Right atrium auricular region (tissue), 2 donors: ENCODE measurements around the gene CREB5. TPM values are rescaled to one million over a fixed set of nuclear protein-coding genes. Genes with fewer than 3 reads are reported as not detected.
A peak's percentile ranks its signal among the peaks of the same experiment; 100 is the strongest.
"Not testable (repeated sequence)": the region's sequence is repeated elsewhere in the genome, so short reads cannot be mapped to it uniquely, and the experiment has no call there.

Experiments
- DNase-seq: peaks from one replicate; pipeline ENCODE4 v3.0.0-alpha.2; 2019; ENCODE audit warnings: low spot score
- H3K27ac ChIP-seq, 2 donors: fragments of 200-600 bp; sonication (generic); 1 replicate in 1 of 2; 2 replicates in 1 of 2; pipeline ENCODE4 v1.5.1; 2016 to 2019
- H3K27me3 ChIP-seq, 2 donors: fragments of 200-600 bp; sonication (generic); one replicate each; pipeline versions ENCODE4 v1.5.1 to v1.6.0; 2017 to 2019
- H3K36me3 ChIP-seq: fragments of 200-600 bp; sonication (generic); one replicate; pipeline ENCODE4 v1.5.1; 2016
- H3K4me1 ChIP-seq, 2 donors: fragments of 200-600 bp; sonication (generic); one replicate each; pipeline versions ENCODE4 v1.5.1 to v1.6.0; 2017 to 2019
- H3K4me3 ChIP-seq, 2 donors: fragments of 200-600 bp; sonication (generic); 1 replicate in 1 of 2; 2 replicates in 1 of 2; pipeline ENCODE4 v1.5.1; 2017 to 2019; ENCODE audit warnings: mild to moderate bottlenecking in 1 of 2, moderate library complexity in 1 of 2
- H3K9me3 ChIP-seq, 2 donors: fragments of 200-600 bp; sonication (generic); one replicate each; pipeline ENCODE4 v1.5.1; 2019
- total RNA-seq, 2 donors: library from RNA; depleted of rRNA; stranded (reverse); fragments of >200 nt; gene quantifications; one replicate each; pipeline ENCODE4 v1.1.0, GENCODE V29; 2016
- TF ChIP-seq, protein P1 (sequence below), 2 donors: fragments of 200-600 bp; sonication (generic); IDR thresholded peaks; one replicate each; pipeline ENCODE4 v1.5.1; 2019; ENCODE audit warnings: antibody characterized with exemption in 2 of 2

Gene CREB5
- total RNA-seq, 2 donors from 2014 or later = 10.5 to 20.8 TPM

DNA sequence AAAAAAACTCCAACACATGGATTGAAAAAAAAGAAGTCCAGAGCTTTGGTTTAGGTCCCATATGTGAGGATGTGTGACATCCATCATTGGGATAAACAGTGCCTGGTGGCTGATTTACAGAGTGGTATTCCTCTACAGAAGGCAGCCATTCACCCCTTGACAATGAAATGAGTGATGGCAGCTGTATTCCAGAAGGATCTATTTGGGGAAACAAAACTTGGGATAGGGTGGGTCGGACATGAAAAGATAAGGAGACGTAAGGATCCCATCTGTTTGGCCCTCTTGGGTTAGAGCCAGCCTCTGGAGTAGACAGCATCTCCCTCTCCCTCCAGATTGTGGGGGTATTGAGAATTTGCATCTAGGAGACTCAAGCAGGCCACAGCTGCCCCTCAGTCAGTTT lies 15.2 kb upstream of the CREB5 start:
- DNase-seq = no peak
- no peak overlapping the region for H3K27ac ChIP-seq

DNA sequence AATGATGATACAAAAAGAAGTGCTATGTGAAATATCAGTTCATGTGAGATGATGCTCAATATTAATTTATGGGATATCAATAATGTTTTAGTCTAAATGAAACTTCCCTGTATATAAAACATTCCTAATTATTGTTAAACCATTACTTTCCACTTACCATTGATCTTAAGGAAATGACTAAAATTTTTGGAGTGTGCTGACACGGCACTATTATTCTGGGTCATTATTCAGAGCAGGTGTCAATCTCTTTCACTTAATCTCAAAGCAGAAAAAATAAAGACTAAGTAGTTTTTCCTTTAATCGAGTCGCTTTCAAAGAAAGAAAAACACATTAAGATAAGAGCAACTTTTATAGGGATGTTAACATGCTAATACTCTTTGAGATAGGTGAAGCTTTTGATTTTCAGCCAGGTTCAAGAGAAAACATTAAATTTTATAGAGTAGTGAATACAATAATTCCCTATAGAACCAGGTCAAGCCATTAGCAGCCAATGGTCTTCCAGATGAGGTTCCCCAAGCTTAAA lies 11.4 kb upstream of the CREB5 start:
- H3K4me3 ChIP-seq = no peak overlapping the region
- no peaks in the 10 kb centered on the region for H3K36me3 ChIP-seq
- H3K4me1 ChIP-seq = peaks cover 0 to under 1% of the 10 kb centered on the region in 2 donors
- TF ChIP-seq, protein P1, sequence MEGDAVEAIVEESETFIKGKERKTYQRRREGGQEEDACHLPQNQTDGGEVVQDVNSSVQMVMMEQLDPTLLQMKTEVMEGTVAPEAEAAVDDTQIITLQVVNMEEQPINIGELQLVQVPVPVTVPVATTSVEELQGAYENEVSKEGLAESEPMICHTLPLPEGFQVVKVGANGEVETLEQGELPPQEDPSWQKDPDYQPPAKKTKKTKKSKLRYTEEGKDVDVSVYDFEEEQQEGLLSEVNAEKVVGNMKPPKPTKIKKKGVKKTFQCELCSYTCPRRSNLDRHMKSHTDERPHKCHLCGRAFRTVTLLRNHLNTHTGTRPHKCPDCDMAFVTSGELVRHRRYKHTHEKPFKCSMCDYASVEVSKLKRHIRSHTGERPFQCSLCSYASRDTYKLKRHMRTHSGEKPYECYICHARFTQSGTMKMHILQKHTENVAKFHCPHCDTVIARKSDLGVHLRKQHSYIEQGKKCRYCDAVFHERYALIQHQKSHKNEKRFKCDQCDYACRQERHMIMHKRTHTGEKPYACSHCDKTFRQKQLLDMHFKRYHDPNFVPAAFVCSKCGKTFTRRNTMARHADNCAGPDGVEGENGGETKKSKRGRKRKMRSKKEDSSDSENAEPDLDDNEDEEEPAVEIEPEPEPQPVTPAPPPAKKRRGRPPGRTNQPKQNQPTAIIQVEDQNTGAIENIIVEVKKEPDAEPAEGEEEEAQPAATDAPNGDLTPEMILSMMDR (IDR thresholded peaks at IDR 0.05) = no peak
- H3K27me3 ChIP-seq = no peaks in the 10 kb centered on the region
- no peak for DNase-seq
- H3K9me3 ChIP-seq = no peaks in the 10 kb centered on the region
- H3K27ac ChIP-seq = no peak overlapping the region

More for the DNA sequence above, 15.2 kb upstream of the CREB5 start:
- H3K4me3 ChIP-seq = no peak overlapping the region
- no peaks in the 10 kb centered on the region for H3K27me3 ChIP-seq
- no peaks in the 10 kb centered on the region for H3K4me1 ChIP-seq
- no peaks in the 10 kb centered on the region for H3K9me3 ChIP-seq
- TF ChIP-seq, protein P1 (IDR thresholded peaks at IDR 0.05) = no peak
- H3K36me3 ChIP-seq = no peaks in the 10 kb centered on the region

DNA sequence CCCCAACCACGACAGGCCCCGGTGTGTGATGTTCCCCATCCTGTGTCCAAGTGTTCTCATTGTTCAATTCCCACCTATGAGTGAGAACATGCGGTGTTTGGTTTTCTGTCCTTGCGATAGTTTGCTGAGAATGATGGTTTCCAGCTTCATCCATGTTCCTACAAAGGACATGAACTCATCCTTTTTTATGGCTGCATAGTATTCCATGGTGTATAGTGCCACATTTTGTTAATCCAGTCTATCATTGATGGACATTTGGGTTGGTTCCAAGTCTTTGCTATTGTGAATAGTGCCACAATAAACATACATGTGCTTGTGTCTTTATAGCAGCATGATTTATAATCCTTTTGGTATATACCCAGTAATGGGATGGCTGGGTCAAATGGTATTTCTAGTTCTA lies 10.8 kb upstream of the CREB5 start:
- not testable (repeated sequence) for H3K9me3 ChIP-seq, DNase-seq, H3K27ac ChIP-seq, H3K4me3 ChIP-seq, H3K27me3 ChIP-seq, H3K36me3 ChIP-seq, H3K4me1 ChIP-seq

DNA sequence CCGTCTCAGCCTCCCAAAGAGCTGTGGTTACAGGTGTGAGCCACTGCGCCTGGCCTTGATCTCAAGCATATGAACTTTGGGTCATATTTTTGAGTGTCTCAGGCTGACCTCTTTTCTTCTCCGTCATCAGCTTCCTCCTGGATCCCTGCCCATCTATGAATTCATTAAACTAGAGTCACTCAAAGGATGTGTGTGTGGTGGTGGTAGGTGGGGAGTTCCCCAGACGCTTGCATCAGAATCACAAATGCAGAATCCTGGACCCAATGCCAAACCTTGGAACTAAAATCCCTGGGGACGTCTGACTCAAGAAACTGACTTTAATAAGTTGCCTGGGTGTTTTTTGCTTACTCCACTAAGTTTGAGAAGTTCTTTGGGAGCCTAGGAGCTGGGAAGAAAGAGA lies 6.7 kb upstream of the CREB5 start:
- H3K27ac ChIP-seq = peak overlapping the region; percentile 56 to 70
- DNase-seq = peak; percentile 90
- H3K27me3 ChIP-seq = no peaks in the 10 kb centered on the region
- H3K36me3 ChIP-seq = no peaks in the 10 kb centered on the region
- H3K4me1 ChIP-seq = peaks cover 0 to 30% of the 10 kb centered on the region in 2 donors
- no peak overlapping the region for H3K4me3 ChIP-seq
- H3K9me3 ChIP-seq = no peaks in the 10 kb centered on the region
- TF ChIP-seq, protein P1 (IDR thresholded peaks at IDR 0.05) = no peak

DNA sequence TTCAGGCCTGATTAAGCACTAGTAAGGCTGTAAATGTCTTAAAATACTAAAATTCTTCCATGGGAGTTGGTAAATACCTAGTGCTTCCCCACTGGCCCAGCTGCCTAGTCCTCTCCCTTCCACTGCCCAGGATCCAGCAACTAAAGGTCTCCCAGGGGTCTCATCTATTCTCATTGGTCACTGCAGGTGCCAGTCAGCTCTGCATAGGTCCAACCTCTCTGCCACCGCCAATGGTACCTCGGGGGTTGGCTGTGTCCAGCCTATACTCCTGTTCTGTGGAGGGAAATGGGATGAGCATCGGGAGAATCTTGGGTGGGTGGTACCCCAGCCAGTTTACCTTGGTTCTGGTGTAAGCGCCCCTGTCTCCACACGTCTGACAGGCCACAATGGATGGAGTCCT lies 6.1 kb upstream of the CREB5 start:
- peaks cover 0 to 32% of the 10 kb centered on the region in 2 donors for H3K4me1 ChIP-seq
- H3K9me3 ChIP-seq = no peaks in the 10 kb centered on the region
- no peaks in the 10 kb centered on the region for H3K27me3 ChIP-seq
- H3K36me3 ChIP-seq = no peaks in the 10 kb centered on the region
- peak overlapping the region; percentile 56 to 70 for H3K27ac ChIP-seq
- H3K4me3 ChIP-seq = no peak overlapping the region
- TF ChIP-seq, protein P1 (IDR thresholded peaks at IDR 0.05) = no peak
- DNase-seq = no peak

DNA sequence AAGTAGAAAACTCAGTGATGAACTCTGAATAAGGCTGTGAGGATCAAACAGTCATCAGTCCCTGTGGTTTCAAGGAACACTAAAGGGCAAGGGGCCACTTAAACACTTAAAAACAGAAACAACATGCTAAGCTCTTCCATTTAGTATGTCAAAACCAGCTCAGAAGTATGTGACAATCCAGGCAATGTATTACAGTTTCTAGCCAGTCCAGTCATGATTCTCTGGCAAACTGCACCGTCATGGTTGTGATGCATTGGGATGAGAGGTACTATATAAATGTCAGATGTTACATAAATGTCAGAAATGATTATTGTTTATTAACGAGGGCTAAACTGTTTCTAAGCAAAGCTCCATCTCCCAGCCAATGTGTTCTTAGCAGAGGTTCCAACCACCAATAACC lies 4.7 kb upstream of the CREB5 start:
- Histone ChIP-seq H3K4me3 (no peak overlapping the region), H3K4me1 (peaks cover 0 to 39% of the 10 kb centered on the region in 2 donors), H3K36me3 (no peaks in the 10 kb centered on the region), H3K27ac (peak overlapping the region; percentile 89 to 98), H3K9me3 (no peaks in the 10 kb centered on the region), H3K27me3 (no peaks in the 10 kb centered on the region)
- TF ChIP-seq, protein P1 (IDR thresholded peaks at IDR 0.05) = no peak
- no peak for DNase-seq
